NCI-H2171 treated with DMSO at 0.1 percent for 48 hours (cell line): ENCODE data around the gene TREML1.
"Not testable (repeated sequence)": the region's sequence is repeated elsewhere in the genome, so short reads cannot be mapped to it uniquely, and the experiment has no call there.

ENCODE experiments used
- DNase-seq: peaks from one replicate; lab custom pipeline; 2025; lab: John Stamatoyannopoulos, UW

The TREML1 gene

DNA sequence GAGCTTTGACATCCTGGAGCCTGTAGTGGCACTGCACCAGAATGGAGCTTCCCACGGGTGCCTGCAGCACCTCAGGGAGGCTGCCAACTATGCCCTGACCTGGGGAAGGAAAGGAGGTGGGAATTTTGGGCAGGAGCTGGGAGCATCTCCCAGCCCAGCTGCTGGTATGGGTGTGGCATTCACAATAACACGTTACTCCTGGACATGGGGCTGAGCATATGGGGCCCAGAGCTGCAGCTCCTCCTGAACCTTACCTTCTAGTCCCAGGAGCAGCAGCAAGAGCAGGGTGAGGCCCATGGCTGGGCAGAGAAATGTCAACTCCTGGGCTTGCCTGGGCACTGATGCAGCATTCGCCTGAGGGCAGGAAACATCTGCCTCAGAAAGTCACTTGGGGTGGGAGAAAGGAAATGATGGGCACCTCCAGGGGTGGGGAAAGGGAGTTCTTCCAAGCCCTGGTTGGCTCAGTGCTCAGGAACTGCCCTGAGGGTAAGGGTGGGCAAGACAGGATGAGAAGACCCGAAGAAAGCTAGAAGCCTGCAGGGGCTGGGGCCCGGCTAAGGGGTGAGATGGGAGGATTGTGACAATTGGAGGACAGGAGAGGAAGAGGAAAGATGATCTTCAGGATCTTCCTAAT is at the start of gene TREML1:
Gene TREML1 (minus strand): TSS at position 356 of the 634 bp plus-strand sequence. CDS start 59 bp downstream, at position 297.
- no peak for DNase-seq

DNA sequence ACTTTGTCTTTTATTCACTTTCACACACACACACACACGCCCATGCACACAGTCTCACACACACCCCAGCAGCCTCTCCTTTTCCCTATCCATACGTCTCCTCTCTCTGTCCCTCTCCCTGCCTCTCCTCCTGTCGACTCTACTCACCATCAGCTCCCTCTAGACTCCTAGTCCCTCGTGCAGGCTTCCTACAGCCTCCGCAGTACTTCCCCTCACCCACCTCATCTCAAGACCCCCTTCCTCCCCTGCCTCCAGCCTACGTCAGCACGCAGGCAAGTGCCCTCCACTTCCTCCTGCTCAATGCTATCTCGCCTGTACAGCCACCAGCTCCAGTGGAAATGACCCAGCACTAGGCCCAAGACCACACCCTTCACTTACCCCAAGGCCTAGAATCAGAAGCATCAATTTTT is 47.6 kb upstream of the TREML1 start:
- DNase-seq, result no peak

- DNase-seq, result no peak
Measured at GRCh38 chr6:41200901-41201763, 47.0 kb upstream of the TREML1 start, which contains the start of gene TREML2. Gene TREML2 (minus strand): TSS chr6:41201149. CDS start chr6:41201008, 141 bp downstream.

DNA sequence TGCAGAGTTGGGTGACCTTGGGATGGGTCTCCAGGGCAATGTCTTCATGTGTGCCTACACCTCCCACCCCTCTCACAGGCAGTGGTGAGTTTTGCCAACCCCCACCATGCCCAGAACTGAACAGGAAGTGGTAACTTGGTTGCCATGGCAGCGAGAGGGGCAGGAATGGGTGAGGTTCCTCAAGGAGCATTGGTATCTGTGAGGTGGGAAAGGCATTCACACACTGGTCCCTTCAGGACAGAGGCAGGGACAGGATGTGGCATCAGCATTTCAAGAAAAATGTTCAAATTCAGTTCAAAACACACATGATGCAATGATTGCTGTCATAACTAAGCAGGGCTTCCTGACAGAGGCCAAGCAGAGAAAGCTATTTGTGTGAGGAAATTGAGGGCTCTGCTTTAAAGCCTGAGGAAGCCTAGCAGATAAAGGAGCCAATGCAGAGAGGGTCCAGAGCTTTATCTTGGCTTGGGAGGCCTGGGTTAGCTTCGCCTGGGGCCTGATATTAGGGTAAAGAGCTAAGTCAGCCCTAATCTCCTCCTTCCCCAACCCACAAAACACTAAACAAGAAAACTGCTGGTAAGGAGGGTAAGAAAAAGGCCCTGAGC is 46.3 kb upstream of the TREML1 start:
- DNase-seq, result no peak

DNA sequence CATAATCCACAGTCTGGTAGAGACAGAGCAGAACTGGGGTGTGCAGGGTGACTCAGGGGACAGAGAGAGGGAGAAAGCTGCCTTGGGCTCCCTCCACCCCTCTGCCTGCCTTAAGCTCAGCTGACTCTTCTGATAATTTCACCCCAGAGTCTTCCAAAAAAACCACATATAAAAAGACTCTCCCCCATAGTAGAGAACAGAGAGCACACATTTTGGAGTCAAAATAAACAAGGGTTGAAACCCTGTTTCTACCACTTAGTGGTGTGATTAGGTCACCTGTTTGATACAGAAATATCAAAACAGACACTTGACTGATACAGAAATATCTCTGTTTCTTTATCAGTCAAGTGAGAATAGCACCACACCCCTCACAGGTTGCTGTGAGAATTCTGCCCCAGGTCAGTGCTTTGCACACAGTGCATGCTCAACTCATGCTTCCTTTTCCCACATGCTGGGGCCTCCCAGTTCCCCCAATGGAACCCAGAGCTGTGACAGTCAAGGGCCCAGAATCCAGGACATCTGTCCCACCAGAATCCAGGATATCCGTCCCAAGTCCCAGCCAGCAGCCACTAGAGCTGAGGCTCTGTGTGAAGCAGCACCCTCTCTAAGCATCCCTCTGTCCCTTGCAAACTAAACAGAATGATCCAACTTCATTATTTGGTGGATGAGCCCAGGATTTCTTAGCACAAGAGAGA is 45.6 kb upstream of the TREML1 start:
- no peak for DNase-seq

GRCh38 chr6:41197234-41197633 is 43.1 kb upstream of the TREML1 start:
- DNase-seq, result no peak

GRCh38 chr6:41194386-41194785 is 40.2 kb upstream of the TREML1 start:
- DNase-seq, result no peak

DNA sequence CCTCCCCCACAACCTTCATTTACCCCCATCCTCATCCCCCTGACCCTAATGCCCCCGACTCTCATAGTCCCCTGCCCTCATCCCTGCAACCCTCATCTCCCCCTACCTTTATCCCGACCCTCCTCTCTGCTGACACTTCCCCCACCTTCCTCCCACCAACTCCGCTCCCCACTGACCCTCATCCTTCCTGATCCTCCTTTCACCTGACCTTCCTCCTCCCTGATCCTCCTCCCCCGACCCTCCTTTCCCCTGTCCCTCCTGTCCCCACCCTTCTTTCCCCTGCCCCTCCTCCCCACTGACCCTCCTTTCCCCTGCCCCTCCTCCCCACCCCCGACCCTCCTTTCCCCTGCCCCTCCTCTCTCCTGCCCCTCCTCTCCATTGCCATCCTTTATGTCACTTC is 39.7 kb upstream of the TREML1 start:
- DNase-seq, result no peak

- DNase-seq, result no peak
Measured at GRCh38 chr6:41193171-41193734, 39.1 kb upstream of the TREML1 start.

- no peak for DNase-seq
Measured at GRCh38 chr6:41191569-41191968, 37.4 kb upstream of the TREML1 start.

DNA sequence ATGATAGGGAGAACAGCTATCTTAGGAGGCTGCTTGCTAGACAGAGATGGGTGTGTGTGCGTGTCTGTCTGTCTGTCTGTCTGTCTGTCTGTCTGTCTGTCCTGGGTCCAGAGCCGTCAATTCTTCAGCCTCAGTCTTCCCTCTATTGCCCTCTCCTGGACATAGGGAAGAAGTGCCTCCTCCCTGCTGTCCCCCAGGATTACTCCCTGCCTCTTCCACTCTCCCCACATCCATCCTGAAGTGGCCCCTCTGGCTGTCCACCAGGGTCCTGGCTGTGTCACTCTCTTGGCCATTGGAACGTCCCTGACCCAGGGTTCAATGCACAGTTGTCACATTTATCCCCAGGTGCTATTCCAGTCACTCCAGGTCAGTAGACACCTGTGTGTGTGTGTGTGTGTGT is 36.6 kb upstream of the TREML1 start:
- DNase-seq, result no peak

DNA sequence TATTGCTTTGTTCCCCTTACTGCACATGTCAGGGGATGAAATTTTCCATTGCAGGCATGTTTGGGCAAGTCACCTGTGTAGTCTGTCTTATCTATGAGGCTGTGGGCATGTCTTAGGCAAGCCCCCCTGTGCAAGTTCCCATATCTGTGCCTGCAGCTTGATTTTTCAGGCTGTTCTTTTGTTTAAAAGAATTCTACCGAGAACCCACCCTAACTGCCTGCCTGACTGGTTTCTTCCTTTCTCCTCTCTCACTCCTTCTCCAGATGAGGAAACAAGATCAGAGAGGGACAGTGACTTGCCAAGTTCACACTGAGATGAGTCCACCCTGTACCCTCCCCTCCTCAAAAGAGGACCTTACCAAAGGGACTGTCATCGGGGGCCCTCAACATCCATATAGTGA is 35.8 kb upstream of the TREML1 start:
- no peak for DNase-seq

DNA sequence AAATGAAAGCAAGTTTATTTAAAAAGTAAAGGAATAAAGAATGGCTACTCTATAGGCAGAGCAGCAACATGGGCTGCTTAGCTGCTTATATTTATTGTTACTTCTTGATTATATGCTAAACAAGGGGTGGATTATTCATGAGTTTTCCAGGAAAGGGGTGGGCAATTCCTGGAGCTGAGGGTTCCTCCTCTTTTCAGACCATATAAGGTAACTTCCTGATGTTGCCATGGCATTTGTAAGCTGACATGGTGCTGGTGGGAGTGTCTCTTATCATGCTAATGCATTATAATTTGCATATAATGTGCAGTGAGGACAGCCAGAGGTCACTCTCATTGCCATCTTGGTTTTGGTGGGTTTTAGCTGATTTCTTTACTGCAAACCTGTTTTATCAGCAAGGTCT is 34.9 kb upstream of the TREML1 start:
- not testable (repeated sequence) for DNase-seq

GRCh38 chr6:41187924-41188886 is 34.1 kb upstream of the TREML1 start:
- DNase-seq, result no peak

DNA sequence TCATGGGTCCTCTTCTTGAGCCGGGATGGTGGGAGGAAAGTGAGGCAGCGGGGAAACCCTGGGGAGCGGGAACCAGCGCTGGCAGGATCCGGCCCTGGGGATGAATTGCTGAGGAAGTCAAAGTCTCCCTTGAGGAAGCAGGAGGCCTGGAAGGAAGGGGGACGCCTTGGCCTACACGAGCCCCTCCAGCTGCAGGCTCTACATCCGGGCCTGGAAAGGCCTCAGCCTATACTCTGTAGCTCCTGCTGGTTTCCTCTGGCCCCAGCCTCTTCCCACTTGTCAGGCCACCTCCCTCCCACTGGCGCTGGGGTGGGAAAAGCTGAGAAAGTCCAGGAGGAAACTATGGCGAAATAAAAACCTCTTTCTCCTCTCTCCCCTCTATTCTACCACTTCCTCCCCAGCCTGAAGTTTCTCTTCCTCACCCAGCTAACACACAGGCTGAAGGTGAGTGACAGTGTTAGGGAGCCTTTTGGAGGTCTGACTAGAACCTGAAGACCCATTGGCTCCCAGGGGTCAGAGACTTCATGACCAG is 31.9 kb upstream of the TREML1 start:
- no peak for DNase-seq

- no peak for DNase-seq
Measured at GRCh38 chr6:41184761-41185160, 30.6 kb upstream of the TREML1 start.

- peak; percentile 52 for DNase-seq
Measured at GRCh38 chr6:41182069-41183034, 28.2 kb upstream of the TREML1 start.

DNA sequence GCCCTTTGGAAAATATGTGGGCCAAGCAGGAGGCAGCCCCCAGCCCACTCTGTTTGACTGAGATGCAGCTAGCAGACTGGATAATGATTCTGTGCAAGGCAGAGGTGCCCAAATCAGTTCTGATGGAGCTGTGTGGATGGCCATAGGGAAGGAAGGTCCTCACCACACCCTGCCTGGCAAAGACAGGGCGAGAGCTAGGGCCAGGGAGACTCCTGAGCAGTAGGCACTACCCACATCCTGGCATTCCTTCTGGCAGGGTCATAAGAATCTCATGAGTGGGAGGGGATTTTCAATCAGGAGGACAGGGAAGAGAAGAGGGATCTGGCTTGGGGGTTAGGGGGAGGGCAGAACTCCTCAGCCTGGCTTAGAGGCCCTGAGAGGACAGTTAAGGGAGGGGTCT is 27.4 kb upstream of the TREML1 start:
- DNase-seq, result no peak

GRCh38 chr6:41179163-41179562 is 25.0 kb upstream of the TREML1 start:
- DNase-seq, result no peak
